HL-60 (cell line): Measurements from ENCODE around the gene TINAGL1.

Experiments
- GABPA ChIP-seq: IDR thresholded peaks from 2 replicates; pipeline ENCODE4 v1.6.1; 2012; ENCODE audit warnings: low read depth
- POLR2AphosphoS5 ChIP-seq: IDR thresholded peaks from 2 replicates; pipeline ENCODE4 v1.6.1; 2012; ENCODE audit warnings: low read depth
- SPI1 ChIP-seq: IDR thresholded peaks from 2 replicates; pipeline ENCODE4 v1.6.1; 2012; ENCODE audit warnings: low read depth, mild to moderate bottlenecking, borderline replicate concordance
- TF ChIP-seq, protein P1 (sequence below): IDR thresholded peaks from one replicate; pipeline ENCODE4 v1.5.1; 2011; ENCODE audit warnings: low read length, control low read depth, inconsistent platforms; ENCODE audit not compliant: insufficient read depth
- TF ChIP-seq, protein P2 (sequence below): IDR thresholded peaks from 2 replicates; pipeline ENCODE4 v1.6.1; 2012; ENCODE audit warnings: low read depth; ENCODE audit not compliant: insufficient replicate concordance

GRCh38 chr1:31598980-31599379 is 22.7 kb downstream of the TINAGL1 start:
- TF ChIP-seq, protein P1, sequence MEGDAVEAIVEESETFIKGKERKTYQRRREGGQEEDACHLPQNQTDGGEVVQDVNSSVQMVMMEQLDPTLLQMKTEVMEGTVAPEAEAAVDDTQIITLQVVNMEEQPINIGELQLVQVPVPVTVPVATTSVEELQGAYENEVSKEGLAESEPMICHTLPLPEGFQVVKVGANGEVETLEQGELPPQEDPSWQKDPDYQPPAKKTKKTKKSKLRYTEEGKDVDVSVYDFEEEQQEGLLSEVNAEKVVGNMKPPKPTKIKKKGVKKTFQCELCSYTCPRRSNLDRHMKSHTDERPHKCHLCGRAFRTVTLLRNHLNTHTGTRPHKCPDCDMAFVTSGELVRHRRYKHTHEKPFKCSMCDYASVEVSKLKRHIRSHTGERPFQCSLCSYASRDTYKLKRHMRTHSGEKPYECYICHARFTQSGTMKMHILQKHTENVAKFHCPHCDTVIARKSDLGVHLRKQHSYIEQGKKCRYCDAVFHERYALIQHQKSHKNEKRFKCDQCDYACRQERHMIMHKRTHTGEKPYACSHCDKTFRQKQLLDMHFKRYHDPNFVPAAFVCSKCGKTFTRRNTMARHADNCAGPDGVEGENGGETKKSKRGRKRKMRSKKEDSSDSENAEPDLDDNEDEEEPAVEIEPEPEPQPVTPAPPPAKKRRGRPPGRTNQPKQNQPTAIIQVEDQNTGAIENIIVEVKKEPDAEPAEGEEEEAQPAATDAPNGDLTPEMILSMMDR: no peak
- no peak for TF ChIP-seq POLR2AphosphoS5
- TF ChIP-seq, protein P2, sequence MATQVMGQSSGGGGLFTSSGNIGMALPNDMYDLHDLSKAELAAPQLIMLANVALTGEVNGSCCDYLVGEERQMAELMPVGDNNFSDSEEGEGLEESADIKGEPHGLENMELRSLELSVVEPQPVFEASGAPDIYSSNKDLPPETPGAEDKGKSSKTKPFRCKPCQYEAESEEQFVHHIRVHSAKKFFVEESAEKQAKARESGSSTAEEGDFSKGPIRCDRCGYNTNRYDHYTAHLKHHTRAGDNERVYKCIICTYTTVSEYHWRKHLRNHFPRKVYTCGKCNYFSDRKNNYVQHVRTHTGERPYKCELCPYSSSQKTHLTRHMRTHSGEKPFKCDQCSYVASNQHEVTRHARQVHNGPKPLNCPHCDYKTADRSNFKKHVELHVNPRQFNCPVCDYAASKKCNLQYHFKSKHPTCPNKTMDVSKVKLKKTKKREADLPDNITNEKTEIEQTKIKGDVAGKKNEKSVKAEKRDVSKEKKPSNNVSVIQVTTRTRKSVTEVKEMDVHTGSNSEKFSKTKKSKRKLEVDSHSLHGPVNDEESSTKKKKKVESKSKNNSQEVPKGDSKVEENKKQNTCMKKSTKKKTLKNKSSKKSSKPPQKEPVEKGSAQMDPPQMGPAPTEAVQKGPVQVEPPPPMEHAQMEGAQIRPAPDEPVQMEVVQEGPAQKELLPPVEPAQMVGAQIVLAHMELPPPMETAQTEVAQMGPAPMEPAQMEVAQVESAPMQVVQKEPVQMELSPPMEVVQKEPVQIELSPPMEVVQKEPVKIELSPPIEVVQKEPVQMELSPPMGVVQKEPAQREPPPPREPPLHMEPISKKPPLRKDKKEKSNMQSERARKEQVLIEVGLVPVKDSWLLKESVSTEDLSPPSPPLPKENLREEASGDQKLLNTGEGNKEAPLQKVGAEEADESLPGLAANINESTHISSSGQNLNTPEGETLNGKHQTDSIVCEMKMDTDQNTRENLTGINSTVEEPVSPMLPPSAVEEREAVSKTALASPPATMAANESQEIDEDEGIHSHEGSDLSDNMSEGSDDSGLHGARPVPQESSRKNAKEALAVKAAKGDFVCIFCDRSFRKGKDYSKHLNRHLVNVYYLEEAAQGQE: no peak
- no peak for TF ChIP-seq GABPA
- TF ChIP-seq SPI1: no peak
